ENCODE measurements around the gene RAD51. TPM values are rescaled to one million over a fixed set of nuclear protein-coding genes. Genes with fewer than 3 reads are reported as not detected.
"Not testable (repeated sequence)": the region's sequence is repeated elsewhere in the genome, so short reads cannot be mapped to it uniquely, and the experiment has no call there.

RAD51 gene
- total RNA-seq (12.3 TPM), polyA plus RNA-seq (1.2 TPM)
- long read RNA-seq, donor 1, partial matches to known transcripts: 0 of 1 reads
- long read RNA-seq, donor 1, other reads (novel, unspliced or antisense): 0 of 1 reads
- long read RNA-seq, donor 2: 0 reads
- long read RNA-seq, donor 3, transcript RAD51-201 (10 exons, 2,449 nt): major isoform, 7 of 7 reads
- long read RNA-seq, donor 3, partial matches to known transcripts: 0 of 7 reads
- long read RNA-seq, donor 3, other reads (novel, unspliced or antisense): 0 of 7 reads
- long read RNA-seq, donor 4, transcript RAD51-201 (10 exons, 2,449 nt): major isoform, 5 of 6 reads
- long read RNA-seq, donor 4, partial matches to known transcripts: 0 of 6 reads
- long read RNA-seq, donor 4, other reads (novel, unspliced or antisense): 0 of 6 reads
- long read RNA-seq, donor 5, transcript RAD51-201 (10 exons, 2,449 nt): major isoform, 6 of 35 reads
- long read RNA-seq, donor 5, partial matches to known transcripts: 20 of 35 reads
- long read RNA-seq, donor 5, other reads (novel, unspliced or antisense): 9 of 35 reads
- long read RNA-seq, donor 6, transcript RAD51-201 (10 exons, 2,449 nt): major isoform, 14 of 17 reads
- long read RNA-seq, donor 6, partial matches to known transcripts: 0 of 17 reads
- long read RNA-seq, donor 6, other reads (novel, unspliced or antisense): 0 of 17 reads
- long read RNA-seq, donor 7, transcript RAD51-201 (10 exons, 2,449 nt): major isoform, 5 of 5 reads
- long read RNA-seq, donor 7, partial matches to known transcripts: 0 of 5 reads
- long read RNA-seq, donor 7, other reads (novel, unspliced or antisense): 0 of 5 reads
- long read RNA-seq, donor 8, partial matches to known transcripts: 0 of 5 reads
- long read RNA-seq, donor 8, other reads (novel, unspliced or antisense): 0 of 5 reads
- long read RNA-seq, donor 9, transcript RAD51-201 (10 exons, 2,449 nt): major isoform, 10 of 16 reads
- long read RNA-seq, donor 9, partial matches to known transcripts: 0 of 16 reads
- long read RNA-seq, donor 9, other reads (novel, unspliced or antisense): 5 of 16 reads
- long read RNA-seq, donor 10, partial matches to known transcripts: 0 of 9 reads
- long read RNA-seq, donor 10, other reads (novel, unspliced or antisense): 5 of 9 reads

- Histone ChIP-seq H3K4me1 (ENCODE audit: control insufficient read depth in 2 of 2, insufficient read depth in 2 of 2, low read length in 2 of 2) (peaks cover 13 to 17% of the 10 kb centered on the region in 2 donors), H3K27ac (ENCODE audit: low read depth in 1 of 2, low read length in 1 of 2) (peak within 1 kb of the TSS; percentile 100), H3K27me3 (ENCODE audit: control insufficient read depth in 2 of 2, insufficient read depth in 1 of 2, low read length in 1 of 2) (no peaks in the 10 kb centered on the region), H3K9me3 (ENCODE audit: control insufficient read depth in 2 of 2, insufficient read depth in 1 of 2, low read length in 1 of 2) (no peaks in the 10 kb centered on the region), H3K36me3 (ENCODE audit: control insufficient read depth in 2 of 2, insufficient read depth in 2 of 2, low read length in 1 of 2) (peaks cover 10 to 12% of the 10 kb centered on the region in 2 donors), H3K4me3 (ENCODE audit: low read length in 2 of 2) (peak within 1 kb of the TSS; percentile 87 to 91)
- WGBS: under 1% methylated on average over 81 of the region's 81 CpGs
- peak; percentile 83 to 96 (median 92) for DNase-seq (ENCODE audit: low read depth in 6 of 9, low spot score in 9 of 9)
Measured at GRCh38 chr15:40694688-40695468, at the start of gene RAD51. Gene RAD51 (plus strand): TSS chr15:40695174. CDS start chr15:40698759, 3,585 bp downstream.

- 97% methylated on average over 1 of the region's 1 CpG for whole genome bisulfite sequencing
- DNase-seq (ENCODE audit: low read depth in 6 of 9, low spot score in 9 of 9): no peak
- Histone ChIP-seq H3K27ac (ENCODE audit: low read depth in 1 of 2, low read length in 1 of 2) (no peak overlapping the region), H3K36me3 (ENCODE audit: control insufficient read depth in 2 of 2, insufficient read depth in 2 of 2, low read length in 1 of 2) (peaks cover 11 to 50% of the 10 kb centered on the region in 2 donors), H3K4me3 (ENCODE audit: low read length in 2 of 2) (no peak overlapping the region), H3K9me3 (ENCODE audit: control insufficient read depth in 2 of 2, insufficient read depth in 1 of 2, low read length in 1 of 2) (no peaks in the 10 kb centered on the region), H3K4me1 (ENCODE audit: control insufficient read depth in 2 of 2, insufficient read depth in 2 of 2, low read length in 2 of 2) (no peaks in the 10 kb centered on the region), H3K27me3 (ENCODE audit: control insufficient read depth in 2 of 2, insufficient read depth in 1 of 2, low read length in 1 of 2) (no peaks in the 10 kb centered on the region)
Measured at GRCh38 chr15:40647523-40647922, 47.5 kb upstream of the RAD51 start.

- Histone ChIP-seq H3K9me3 (ENCODE audit: control insufficient read depth in 2 of 2, insufficient read depth in 1 of 2, low read length in 1 of 2) (no peaks in the 10 kb centered on the region), H3K27me3 (ENCODE audit: control insufficient read depth in 2 of 2, insufficient read depth in 1 of 2, low read length in 1 of 2) (no peaks in the 10 kb centered on the region), H3K36me3 (ENCODE audit: control insufficient read depth in 2 of 2, insufficient read depth in 2 of 2, low read length in 1 of 2) (peaks cover 23 to 61% of the 10 kb centered on the region in 2 donors), H3K27ac (ENCODE audit: low read depth in 1 of 2, low read length in 1 of 2) (no peak overlapping the region), H3K4me3 (ENCODE audit: low read length in 2 of 2) (no peak overlapping the region), H3K4me1 (ENCODE audit: control insufficient read depth in 2 of 2, insufficient read depth in 2 of 2, low read length in 2 of 2) (no peaks in the 10 kb centered on the region)
- no peak for DNase-seq (ENCODE audit: low read depth in 6 of 9, low spot score in 9 of 9)
Measured at GRCh38 chr15:40650479-40650878, 44.5 kb upstream of the RAD51 start.

- no peak overlapping the region for H3K27ac ChIP-seq (ENCODE audit: low read depth in 1 of 2, low read length in 1 of 2)
- no peaks in the 10 kb centered on the region for H3K4me1 ChIP-seq (ENCODE audit: control insufficient read depth in 2 of 2, insufficient read depth in 2 of 2, low read length in 2 of 2)
- H3K27me3 ChIP-seq (ENCODE audit: control insufficient read depth in 2 of 2, insufficient read depth in 1 of 2, low read length in 1 of 2): no peaks in the 10 kb centered on the region
- 97% methylated on average over 5 of the region's 5 CpGs for WGBS
- H3K4me3 ChIP-seq (ENCODE audit: low read length in 2 of 2): no peak overlapping the region
- H3K36me3 ChIP-seq (ENCODE audit: control insufficient read depth in 2 of 2, insufficient read depth in 2 of 2, low read length in 1 of 2): peaks cover 33 to 38% of the 10 kb centered on the region in 2 donors
- DNase-seq (ENCODE audit: low read depth in 6 of 9, low spot score in 9 of 9): no peak
- H3K9me3 ChIP-seq (ENCODE audit: control insufficient read depth in 2 of 2, insufficient read depth in 1 of 2, low read length in 1 of 2): no peaks in the 10 kb centered on the region
Measured at GRCh38 chr15:40660686-40661085, 34.3 kb upstream of the RAD51 start.

- H3K4me3 ChIP-seq (ENCODE audit: low read length in 2 of 2): no peak overlapping the region
- no peaks in the 10 kb centered on the region for H3K27me3 ChIP-seq (ENCODE audit: control insufficient read depth in 2 of 2, insufficient read depth in 1 of 2, low read length in 1 of 2)
- H3K27ac ChIP-seq (ENCODE audit: low read depth in 1 of 2, low read length in 1 of 2): no peak overlapping the region
- no peaks in the 10 kb centered on the region for H3K9me3 ChIP-seq (ENCODE audit: control insufficient read depth in 2 of 2, insufficient read depth in 1 of 2, low read length in 1 of 2)
- peaks cover 22 to 28% of the 10 kb centered on the region in 2 donors for H3K36me3 ChIP-seq (ENCODE audit: control insufficient read depth in 2 of 2, insufficient read depth in 2 of 2, low read length in 1 of 2)
- H3K4me1 ChIP-seq (ENCODE audit: control insufficient read depth in 2 of 2, insufficient read depth in 2 of 2, low read length in 2 of 2): no peaks in the 10 kb centered on the region
- DNase-seq (ENCODE audit: low read depth in 6 of 9, low spot score in 9 of 9): no peak
- 98% methylated on average over 7 of the region's 7 CpGs for WGBS
Measured at GRCh38 chr15:40664909-40665308, 30.1 kb upstream of the RAD51 start.

GRCh38 chr15:40676290-40676689 is 18.7 kb upstream of the RAD51 start:
- WGBS: 91% methylated on average over 6 of the region's 6 CpGs
- not testable (repeated sequence) for DNase-seq (ENCODE audit: low read depth in 6 of 9, low spot score in 9 of 9); H3K36me3 ChIP-seq (ENCODE audit: control insufficient read depth in 2 of 2, insufficient read depth in 2 of 2, low read length in 1 of 2); H3K27ac ChIP-seq (ENCODE audit: low read depth in 1 of 2, low read length in 1 of 2); H3K4me1 ChIP-seq (ENCODE audit: control insufficient read depth in 2 of 2, insufficient read depth in 2 of 2, low read length in 2 of 2); H3K27me3 ChIP-seq (ENCODE audit: control insufficient read depth in 2 of 2, insufficient read depth in 1 of 2, low read length in 1 of 2); H3K4me3 ChIP-seq (ENCODE audit: low read length in 2 of 2); H3K9me3 ChIP-seq (ENCODE audit: control insufficient read depth in 2 of 2, insufficient read depth in 1 of 2, low read length in 1 of 2)

- not testable (repeated sequence) for DNase-seq (ENCODE audit: low read depth in 6 of 9, low spot score in 9 of 9)
Measured at GRCh38 chr15:40676906-40677305, 18.1 kb upstream of the RAD51 start.

GRCh38 chr15:40680151-40680550 is 14.8 kb upstream of the RAD51 start:
- WGBS: 99% methylated on average over 1 of the region's 1 CpG
- Histone ChIP-seq H3K9me3 (ENCODE audit: control insufficient read depth in 2 of 2, insufficient read depth in 1 of 2, low read length in 1 of 2) (no peaks in the 10 kb centered on the region), H3K27me3 (ENCODE audit: control insufficient read depth in 2 of 2, insufficient read depth in 1 of 2, low read length in 1 of 2) (no peaks in the 10 kb centered on the region), H3K27ac (ENCODE audit: low read depth in 1 of 2, low read length in 1 of 2) (no peak overlapping the region), H3K4me1 (ENCODE audit: control insufficient read depth in 2 of 2, insufficient read depth in 2 of 2, low read length in 2 of 2) (no peaks in the 10 kb centered on the region), H3K36me3 (ENCODE audit: control insufficient read depth in 2 of 2, insufficient read depth in 2 of 2, low read length in 1 of 2) (no peaks in the 10 kb centered on the region), H3K4me3 (ENCODE audit: low read length in 2 of 2) (no peak overlapping the region)
- DNase-seq (ENCODE audit: low read depth in 6 of 9, low spot score in 9 of 9): no peak

More at GRCh38 chr15:40676906-40677305, 18.1 kb upstream of the RAD51 start:
- H3K9me3 ChIP-seq (ENCODE audit: control insufficient read depth in 2 of 2, insufficient read depth in 1 of 2, low read length in 1 of 2); H3K4me3 ChIP-seq (ENCODE audit: low read length in 2 of 2); H3K27ac ChIP-seq (ENCODE audit: low read depth in 1 of 2, low read length in 1 of 2); H3K27me3 ChIP-seq (ENCODE audit: control insufficient read depth in 2 of 2, insufficient read depth in 1 of 2, low read length in 1 of 2); H3K4me1 ChIP-seq (ENCODE audit: control insufficient read depth in 2 of 2, insufficient read depth in 2 of 2, low read length in 2 of 2); H3K36me3 ChIP-seq (ENCODE audit: control insufficient read depth in 2 of 2, insufficient read depth in 2 of 2, low read length in 1 of 2): not testable (repeated sequence)
- 96% methylated on average over 38 of the region's 38 CpGs for WGBS

Data from thymus (tissue), 14 donors.